SJSA1 (cell line): ENCODE data around the gene JSRP1. TPM values are rescaled to one million over a fixed set of nuclear protein-coding genes. Genes with fewer than 3 reads are reported as not detected.

ENCODE experiments used
- DNase-seq, 2 experiments: peaks; one replicate each; pipeline ENCODE4 v3.0.0-alpha.2; 2015 to 2020; ENCODE audit warnings: low spot score in 2 of 2, low read depth in 1 of 2
- H3K27ac ChIP-seq: fragments of 250-450 bp; sonication (Bioruptor Pico); 2 replicates; pipeline ENCODE4 v1.5.1; 2020; ENCODE audit warnings: mild to moderate bottlenecking, moderate library complexity
- H3K27me3 ChIP-seq: fragments of 250-450 bp; sonication (Bioruptor Pico); replicated peaks from 2 replicates; pipeline ENCODE4 v1.5.1; 2020; ENCODE audit warnings: mild to moderate bottlenecking, moderate library complexity
- H3K36me3 ChIP-seq: fragments of 250-450 bp; sonication (Bioruptor Pico); 2 replicates; pipeline ENCODE4 v1.5.1; 2020; ENCODE audit warnings: mild to moderate bottlenecking
- H3K4me1 ChIP-seq: fragments of 250-450 bp; sonication (Bioruptor Pico); replicated peaks from 2 replicates; pipeline ENCODE4 v1.6.1; 2021; ENCODE audit warnings: mild to moderate bottlenecking
- H3K4me3 ChIP-seq: fragments of 250-450 bp; sonication (Bioruptor Pico); 2 replicates; pipeline ENCODE4 v1.5.1; 2020; ENCODE audit warnings: mild to moderate bottlenecking
- H3K9me3 ChIP-seq: fragments of 250-450 bp; sonication (Bioruptor Pico); replicated peaks from 2 replicates; pipeline ENCODE4 v1.5.1; 2020; ENCODE audit warnings: mild to moderate bottlenecking
- total RNA-seq: library from RNA; depleted of rRNA; stranded (reverse); fragments of >200 nt; shearing (Covaris generic); gene quantifications from 2 replicates; pipeline ENCODE4 v1.2.3, GENCODE V29; 2014

JSRP1 gene
- total RNA-seq, 1 experiment from 2014 or later, result not detected

GRCh38 chr19:2232286-2233151 lies 23.7 kb downstream of the JSRP1 start:
- Histone ChIP-seq H3K9me3 (no peaks in the 10 kb centered on the region), H3K27me3 (no peaks in the 10 kb centered on the region), H3K27ac (no peak overlapping the region), H3K4me1 (peaks cover 14% of the 10 kb centered on the region), H3K36me3 (peaks cover 87% of the 10 kb centered on the region), H3K4me3 (no peak overlapping the region)
- no peak for DNase-seq

GRCh38 chr19:2231621-2232221 lies 24.5 kb downstream of the JSRP1 start:
- Histone ChIP-seq H3K4me1 (peaks cover 12% of the 10 kb centered on the region), H3K9me3 (no peaks in the 10 kb centered on the region), H3K27me3 (no peaks in the 10 kb centered on the region), H3K27ac (no peak overlapping the region), H3K36me3 (peaks cover 83% of the 10 kb centered on the region), H3K4me3 (no peak overlapping the region)
- no peak for DNase-seq

GRCh38 chr19:2230807-2231533 lies 25.2 kb downstream of the JSRP1 start:
- Histone ChIP-seq H3K36me3 (peaks cover 90% of the 10 kb centered on the region), H3K4me1 (peaks cover 12% of the 10 kb centered on the region), H3K27ac (no peak overlapping the region), H3K9me3 (no peaks in the 10 kb centered on the region), H3K27me3 (no peaks in the 10 kb centered on the region), H3K4me3 (no peak overlapping the region)
- no peak for DNase-seq

GRCh38 chr19:2230033-2230531 lies 26.1 kb downstream of the JSRP1 start:
- DNase-seq, result no peak
- H3K36me3 ChIP-seq, result peaks cover 91% of the 10 kb centered on the region
- H3K4me1 ChIP-seq, result peaks cover 9% of the 10 kb centered on the region
- H3K4me3 ChIP-seq, result no peak overlapping the region
- H3K9me3 ChIP-seq, result no peaks in the 10 kb centered on the region
- no peak overlapping the region for H3K27ac ChIP-seq
- H3K27me3 ChIP-seq, result no peaks in the 10 kb centered on the region

- no peaks in the 10 kb centered on the region for H3K9me3 ChIP-seq
- no peak overlapping the region for H3K27ac ChIP-seq
- H3K4me1 ChIP-seq, result peaks cover 2% of the 10 kb centered on the region; the same call in 1 of the 2 replicates
- H3K36me3 ChIP-seq, result peaks cover 91% of the 10 kb centered on the region
- no peak for DNase-seq
- no peak overlapping the region for H3K4me3 ChIP-seq
- H3K27me3 ChIP-seq, result no peaks in the 10 kb centered on the region
These were observed 26.8 kb downstream of the JSRP1 start for GRCh38 chr19:2229103-2230032.

GRCh38 chr19:2228157-2229030 lies 27.8 kb downstream of the JSRP1 start:
- no peak for DNase-seq
- H3K9me3 ChIP-seq, result no peaks in the 10 kb centered on the region
- H3K36me3 ChIP-seq, result peaks cover 88% of the 10 kb centered on the region
- no peaks in the 10 kb centered on the region for H3K27me3 ChIP-seq
- no peaks in the 10 kb centered on the region for H3K4me1 ChIP-seq
- H3K27ac ChIP-seq, result no peak overlapping the region
- H3K4me3 ChIP-seq, result no peak overlapping the region

- peaks cover 86% of the 10 kb centered on the region for H3K36me3 ChIP-seq
- H3K9me3 ChIP-seq, result no peaks in the 10 kb centered on the region
- no peaks in the 10 kb centered on the region for H3K27me3 ChIP-seq
- H3K4me3 ChIP-seq, result no peak overlapping the region
- no peaks in the 10 kb centered on the region for H3K4me1 ChIP-seq
- H3K27ac ChIP-seq, result no peak overlapping the region
- DNase-seq, result no peak
These were observed 28.6 kb downstream of the JSRP1 start for GRCh38 chr19:2227415-2228156.

- no peak for DNase-seq
- H3K4me1 ChIP-seq, result no peaks in the 10 kb centered on the region
- peaks cover 88% of the 10 kb centered on the region for H3K36me3 ChIP-seq
- no peak overlapping the region for H3K4me3 ChIP-seq
- H3K27me3 ChIP-seq, result no peaks in the 10 kb centered on the region
- H3K9me3 ChIP-seq, result no peaks in the 10 kb centered on the region
- no peak overlapping the region for H3K27ac ChIP-seq
These were observed 29.3 kb downstream of the JSRP1 start for GRCh38 chr19:2226840-2227360.

- H3K36me3 ChIP-seq, result peaks cover 88% of the 10 kb centered on the region
- DNase-seq, result no peak
These were observed 30.0 kb downstream of the JSRP1 start for GRCh38 chr19:2226051-2226839.

GRCh38 chr19:2225415-2226050 lies 30.7 kb downstream of the JSRP1 start:
- no peaks in the 10 kb centered on the region for H3K27me3 ChIP-seq
- no peaks in the 10 kb centered on the region for H3K4me1 ChIP-seq
- H3K4me3 ChIP-seq, result no peak overlapping the region
- no peaks in the 10 kb centered on the region for H3K9me3 ChIP-seq
- peaks cover 88% of the 10 kb centered on the region for H3K36me3 ChIP-seq
- DNase-seq, result no peak
- H3K27ac ChIP-seq, result no peak overlapping the region

More at GRCh38 chr19:2226051-2226839, 30.0 kb downstream of the JSRP1 start:
- Histone ChIP-seq H3K4me3 (no peak overlapping the region), H3K27ac (no peak overlapping the region), H3K4me1 (no peaks in the 10 kb centered on the region), H3K27me3 (no peaks in the 10 kb centered on the region), H3K9me3 (no peaks in the 10 kb centered on the region)
